ENCODE measurements around the gene POLR2J.
"Not testable (repeated sequence)": the region's sequence is repeated elsewhere in the genome, so short reads cannot be mapped to it uniquely, and the experiment has no call there.

DNA sequence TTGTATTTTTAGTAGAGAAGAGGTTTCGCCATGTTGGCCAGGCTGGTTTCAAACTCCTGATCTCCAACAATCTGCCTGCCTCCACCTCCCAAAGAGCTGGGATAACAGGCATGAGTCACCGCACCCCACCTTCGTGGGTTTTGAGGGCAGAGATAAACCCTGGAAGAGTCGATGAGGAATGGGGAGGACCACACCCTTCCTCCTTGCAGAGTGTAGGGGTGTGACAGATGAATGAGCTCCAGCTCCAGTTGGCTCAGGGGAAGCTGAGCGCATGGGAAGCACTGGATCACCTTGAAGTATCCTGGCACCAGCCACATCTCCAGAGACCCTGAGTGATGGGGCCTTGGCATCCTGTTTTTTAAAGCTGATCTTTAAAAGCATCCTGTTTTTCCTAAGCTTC lies 5.6 kb upstream of the POLR2J start:
- TF ChIP-seq, protein P1, sequence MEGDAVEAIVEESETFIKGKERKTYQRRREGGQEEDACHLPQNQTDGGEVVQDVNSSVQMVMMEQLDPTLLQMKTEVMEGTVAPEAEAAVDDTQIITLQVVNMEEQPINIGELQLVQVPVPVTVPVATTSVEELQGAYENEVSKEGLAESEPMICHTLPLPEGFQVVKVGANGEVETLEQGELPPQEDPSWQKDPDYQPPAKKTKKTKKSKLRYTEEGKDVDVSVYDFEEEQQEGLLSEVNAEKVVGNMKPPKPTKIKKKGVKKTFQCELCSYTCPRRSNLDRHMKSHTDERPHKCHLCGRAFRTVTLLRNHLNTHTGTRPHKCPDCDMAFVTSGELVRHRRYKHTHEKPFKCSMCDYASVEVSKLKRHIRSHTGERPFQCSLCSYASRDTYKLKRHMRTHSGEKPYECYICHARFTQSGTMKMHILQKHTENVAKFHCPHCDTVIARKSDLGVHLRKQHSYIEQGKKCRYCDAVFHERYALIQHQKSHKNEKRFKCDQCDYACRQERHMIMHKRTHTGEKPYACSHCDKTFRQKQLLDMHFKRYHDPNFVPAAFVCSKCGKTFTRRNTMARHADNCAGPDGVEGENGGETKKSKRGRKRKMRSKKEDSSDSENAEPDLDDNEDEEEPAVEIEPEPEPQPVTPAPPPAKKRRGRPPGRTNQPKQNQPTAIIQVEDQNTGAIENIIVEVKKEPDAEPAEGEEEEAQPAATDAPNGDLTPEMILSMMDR (IDR thresholded peaks at IDR 0.05): not testable (repeated sequence)
- TF ChIP-seq POLR2A (IDR thresholded peaks at IDR 0.05): not testable (repeated sequence)
